Adrenal gland (tissue), 5 donors: ENCODE data around the gene CTAG1A.

ENCODE experiments used
- CTCF ChIP-seq, 6 experiments: fragments of 450-650 bp in 4 of 6; fragments of 200-600 bp in 2 of 6; sonication (generic) in 1 of 6; IDR thresholded peaks; 1 replicate in 5 of 6; 2 replicates in 1 of 6; pipeline versions ENCODE4 v1.5.1 to v1.8.0; 2016 to 2021; ENCODE audit warnings: antibody characterized with exemption in 6 of 6, mild to moderate bottlenecking in 2 of 6, moderate library complexity in 1 of 6
- POLR2A ChIP-seq, 2 donors: fragments of 450-650 bp; IDR thresholded peaks; one replicate each; pipeline ENCODE4 v1.6.1; 2017; ENCODE audit warnings: antibody characterized with exemption in 2 of 2, mild to moderate bottlenecking in 2 of 2, moderate library complexity in 1 of 2
- donor health status: DM: no; HTN: no; CAD: no.

- TF ChIP-seq CTCF (IDR thresholded peaks at IDR 0.05) (no peak), POLR2A (IDR thresholded peaks at IDR 0.05) (no peak)
Measured at GRCh38 chrX:154541896-154542722, 42.8 kb upstream of the CTAG1A start.
